ENCODE data around the gene MTIF2. TPM values are rescaled to one million over a fixed set of nuclear protein-coding genes. Genes with fewer than 3 reads are reported as not detected.
A peak's percentile ranks its signal among the peaks of the same experiment; 100 is the strongest.

Gene MTIF2
- total and polyA plus RNA-seq, 9 of the 15 experiments (the other 6 are each of a cell fraction or from before 2014, with no cell fraction given): 58.7 to 143 (median 105) TPM

- TF ChIP-seq THRB (CRISPR knock-in tag; conservative IDR thresholded peaks at IDR 0.05): peak; percentile 63; the same call in 1 of the 2 replicates
- TF ChIP-seq, protein P1, sequence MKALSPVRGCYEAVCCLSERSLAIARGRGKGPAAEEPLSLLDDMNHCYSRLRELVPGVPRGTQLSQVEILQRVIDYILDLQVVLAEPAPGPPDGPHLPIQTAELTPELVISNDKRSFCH (CRISPR knock-in tag; IDR thresholded peaks at IDR 0.05): no peak
- TF ChIP-seq, protein P1 (tag; IDR thresholded peaks at IDR 0.05): peak; percentile 55; the same call in 1 of the 2 replicates
- peak; percentile 87 for TF ChIP-seq MBD2 (IDR thresholded peaks at IDR 0.05; ENCODE audit: borderline replicate concordance, low read depth)
- peak; percentile 100 for TF ChIP-seq GABPB1 (CRISPR knock-in tag; IDR thresholded peaks at IDR 0.05)
- TF ChIP-seq TAF7 (tag; IDR thresholded peaks at IDR 0.05): peak; percentile 85
- TF ChIP-seq, protein P2, sequence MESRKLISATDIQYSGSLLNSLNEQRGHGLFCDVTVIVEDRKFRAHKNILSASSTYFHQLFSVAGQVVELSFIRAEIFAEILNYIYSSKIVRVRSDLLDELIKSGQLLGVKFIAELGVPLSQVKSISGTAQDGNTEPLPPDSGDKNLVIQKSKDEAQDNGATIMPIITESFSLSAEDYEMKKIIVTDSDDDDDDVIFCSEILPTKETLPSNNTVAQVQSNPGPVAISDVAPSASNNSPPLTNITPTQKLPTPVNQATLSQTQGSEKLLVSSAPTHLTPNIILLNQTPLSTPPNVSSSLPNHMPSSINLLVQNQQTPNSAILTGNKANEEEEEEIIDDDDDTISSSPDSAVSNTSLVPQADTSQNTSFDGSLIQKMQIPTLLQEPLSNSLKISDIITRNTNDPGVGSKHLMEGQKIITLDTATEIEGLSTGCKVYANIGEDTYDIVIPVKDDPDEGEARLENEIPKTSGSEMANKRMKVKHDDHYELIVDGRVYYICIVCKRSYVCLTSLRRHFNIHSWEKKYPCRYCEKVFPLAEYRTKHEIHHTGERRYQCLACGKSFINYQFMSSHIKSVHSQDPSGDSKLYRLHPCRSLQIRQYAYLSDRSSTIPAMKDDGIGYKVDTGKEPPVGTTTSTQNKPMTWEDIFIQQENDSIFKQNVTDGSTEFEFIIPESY (CRISPR knock-in tag; IDR thresholded peaks at IDR 0.05): peak; percentile 72; the same call in 1 of the 2 replicates
- no peak for TF ChIP-seq ZFPM2 (CRISPR knock-in tag; IDR thresholded peaks at IDR 0.05)
- TF ChIP-seq ZNF133 (CRISPR knock-in tag; IDR thresholded peaks at IDR 0.05): no peak
- no peak for TF ChIP-seq KLF13 (tag; IDR thresholded peaks at IDR 0.05; ENCODE audit: borderline replicate concordance, low read depth)
- TF ChIP-seq TBP (optimal IDR thresholded peaks at IDR 0.05; ENCODE audit: low read depth, low read length): peak; percentile 86
- no peak for TF ChIP-seq GTF3C2 (IDR thresholded peaks at IDR 0.05; ENCODE audit: borderline replicate concordance, extremely low read depth, insufficient read length)
- TF ChIP-seq ATF2 (CRISPR knock-in tag; IDR thresholded peaks at IDR 0.05): no peak
- peak; percentile 71 for TF ChIP-seq POU5F1 (IDR thresholded peaks at IDR 0.05; ENCODE audit: borderline replicate concordance, low read depth, low read length, partially characterized antibody)
- TF ChIP-seq DACH1 (IDR thresholded peaks at IDR 0.05; ENCODE audit: partially characterized antibody): no peak
- no peak for TF ChIP-seq ZNF280A (IDR thresholded peaks at IDR 0.05; ENCODE audit: low read depth, partially characterized antibody)
These were observed at the start of gene MTIF2 (continued) for GRCh38 chr2:55268907-55269644.
